B cell (primary cell): Measurements from ENCODE around the gene RHOXF2B.

ENCODE experiments used
- CTCF ChIP-seq: fragments of 200-600 bp; IDR thresholded peaks from one replicate; pipeline ENCODE4 v1.8.0; 2022; ENCODE audit warnings: antibody characterized with exemption, mild to moderate bottlenecking
- EZH2 ChIP-seq: IDR thresholded peaks from 2 replicates; pipeline ENCODE4 v1.6.1; 2012; ENCODE audit warnings: borderline replicate concordance, low read depth, mild to moderate bottlenecking, moderate library complexity, low read length; ENCODE audit not compliant: insufficient read depth, poor library complexity, severe bottlenecking

- TF ChIP-seq CTCF (no peak), EZH2 (no peak)
These were observed 54.7 kb downstream of the RHOXF2B start for GRCh38 chrX:120022763-120023162.
